Vagina (tissue), 2 donors: ENCODE measurements around the gene TRA2A.

Experiments
- POLR2A ChIP-seq, 2 donors: fragments of 450-650 bp; IDR thresholded peaks; one replicate each; pipeline ENCODE4 v1.6.1; 2017; ENCODE audit warnings: antibody characterized with exemption in 2 of 2, mild to moderate bottlenecking in 2 of 2, moderate library complexity in 2 of 2
- TF ChIP-seq, protein P1 (sequence below), 3 experiments: fragments of 450-650 bp in 2 of 3; fragments of 200-600 bp in 1 of 3; sonication (generic) in 1 of 3; IDR thresholded peaks; one replicate each; pipeline ENCODE4 v1.5.1; 2017 to 2019; ENCODE audit warnings: antibody characterized with exemption in 3 of 3, mild to moderate bottlenecking in 2 of 3, moderate library complexity in 2 of 3

DNA sequence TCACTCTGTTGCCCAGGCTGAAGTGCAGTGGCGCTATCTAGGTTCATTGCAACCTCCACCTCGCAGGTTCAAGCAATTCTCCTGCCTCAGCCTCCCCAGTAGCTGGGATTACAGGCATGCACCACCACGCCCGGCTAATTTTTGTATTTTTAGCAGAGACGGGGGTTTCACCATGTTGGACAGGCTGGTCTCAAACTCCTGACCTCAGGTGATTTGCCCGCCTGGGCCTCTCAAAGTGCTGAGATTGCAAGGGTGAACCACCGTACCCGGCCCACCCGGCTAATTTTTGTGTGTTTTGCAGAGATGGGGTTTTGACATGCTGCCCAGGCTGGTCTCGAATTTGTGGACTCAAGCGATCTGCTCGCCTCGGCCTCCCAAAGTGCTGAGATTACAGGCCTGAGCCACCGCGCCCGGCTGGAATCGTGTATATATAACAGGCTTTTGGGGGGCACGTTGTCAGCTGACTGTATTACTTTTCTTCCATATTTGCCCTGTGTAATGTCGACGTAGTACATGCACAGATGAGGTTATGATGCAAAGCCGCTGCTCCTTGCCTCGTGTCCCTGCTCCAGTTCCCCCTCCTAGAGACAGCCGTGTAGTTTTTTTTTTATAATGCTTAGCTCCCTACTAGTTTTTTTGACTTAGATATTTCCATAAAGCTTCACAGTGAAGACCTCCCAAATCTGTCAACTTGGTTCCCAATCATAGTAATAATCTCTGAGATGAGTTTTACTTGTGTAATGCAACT is 883 bp upstream of the TRA2A start:
- TF ChIP-seq, protein P1, sequence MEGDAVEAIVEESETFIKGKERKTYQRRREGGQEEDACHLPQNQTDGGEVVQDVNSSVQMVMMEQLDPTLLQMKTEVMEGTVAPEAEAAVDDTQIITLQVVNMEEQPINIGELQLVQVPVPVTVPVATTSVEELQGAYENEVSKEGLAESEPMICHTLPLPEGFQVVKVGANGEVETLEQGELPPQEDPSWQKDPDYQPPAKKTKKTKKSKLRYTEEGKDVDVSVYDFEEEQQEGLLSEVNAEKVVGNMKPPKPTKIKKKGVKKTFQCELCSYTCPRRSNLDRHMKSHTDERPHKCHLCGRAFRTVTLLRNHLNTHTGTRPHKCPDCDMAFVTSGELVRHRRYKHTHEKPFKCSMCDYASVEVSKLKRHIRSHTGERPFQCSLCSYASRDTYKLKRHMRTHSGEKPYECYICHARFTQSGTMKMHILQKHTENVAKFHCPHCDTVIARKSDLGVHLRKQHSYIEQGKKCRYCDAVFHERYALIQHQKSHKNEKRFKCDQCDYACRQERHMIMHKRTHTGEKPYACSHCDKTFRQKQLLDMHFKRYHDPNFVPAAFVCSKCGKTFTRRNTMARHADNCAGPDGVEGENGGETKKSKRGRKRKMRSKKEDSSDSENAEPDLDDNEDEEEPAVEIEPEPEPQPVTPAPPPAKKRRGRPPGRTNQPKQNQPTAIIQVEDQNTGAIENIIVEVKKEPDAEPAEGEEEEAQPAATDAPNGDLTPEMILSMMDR (IDR thresholded peaks at IDR 0.05): no peak
- TF ChIP-seq POLR2A (IDR thresholded peaks at IDR 0.05): no peak
